HG03378 (cell line): ENCODE results near the gene SAPCD2.
A peak's percentile ranks its signal among the peaks of the same experiment; 100 is the strongest.

Source experiments
- ATAC-seq: cut with Tn5 transposase; IDR thresholded peaks from one replicate; pipeline ENCODE4 v1.9.1; 2021; ENCODE audit warnings: mild to moderate bottlenecking, moderate library complexity; ENCODE audit not compliant: unreplicated experiment

The SAPCD2 gene

DNA sequence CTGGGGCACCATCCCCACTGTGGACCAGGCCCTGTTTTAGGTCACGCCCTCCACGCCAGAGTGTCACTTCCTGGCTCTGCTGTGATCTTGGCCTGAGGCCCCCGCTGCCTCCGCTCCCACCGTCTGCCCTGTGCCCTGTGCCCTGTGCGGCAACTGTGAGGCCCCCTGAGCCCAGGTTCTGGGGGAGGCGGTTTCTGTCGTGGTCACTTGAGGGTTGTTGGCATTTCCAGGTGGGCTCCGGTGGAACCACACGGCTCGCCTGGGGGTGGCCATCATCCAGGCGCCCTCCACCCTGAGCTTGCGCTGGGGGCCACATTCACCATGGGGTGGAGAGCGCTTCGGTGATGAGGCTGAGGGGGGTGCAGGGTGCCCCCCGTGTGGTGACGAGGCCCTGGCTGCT lies 37.6 kb upstream of the SAPCD2 start:
- no peak for ATAC-seq

GRCh38 chr9:137107312-137107921 lies 37.1 kb upstream of the SAPCD2 start:
- no peak for ATAC-seq

DNA sequence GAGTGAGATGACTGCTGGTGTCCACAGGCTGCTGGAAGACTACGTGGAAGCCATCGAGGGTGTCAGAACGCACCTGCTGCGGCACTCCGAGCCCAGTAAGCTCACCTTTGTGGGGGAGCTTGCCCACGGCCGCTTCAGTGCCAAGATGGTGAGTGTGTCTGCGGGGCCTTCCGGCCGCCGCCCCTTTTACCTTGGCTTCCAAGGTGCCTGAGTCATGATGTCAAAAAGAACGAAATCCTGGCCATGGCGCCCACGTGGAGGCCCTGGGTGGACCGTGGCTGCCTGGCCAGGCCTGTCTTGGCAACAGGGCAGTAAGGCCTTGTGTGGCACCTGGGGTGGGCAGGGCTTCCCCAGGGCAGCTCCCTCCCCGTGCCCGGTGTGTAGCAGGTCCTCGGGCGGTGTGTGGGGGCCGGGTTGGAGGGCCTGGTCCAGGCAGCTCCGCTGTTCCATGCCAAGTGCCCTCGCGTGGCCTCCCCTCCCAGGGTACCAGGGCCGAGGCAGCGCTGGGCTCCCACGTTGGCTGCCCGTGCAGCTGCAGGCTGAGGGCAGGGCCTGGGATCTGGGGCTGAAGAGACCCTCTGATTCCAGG lies 36.4 kb upstream of the SAPCD2 start:
- ATAC-seq = no peak

DNA sequence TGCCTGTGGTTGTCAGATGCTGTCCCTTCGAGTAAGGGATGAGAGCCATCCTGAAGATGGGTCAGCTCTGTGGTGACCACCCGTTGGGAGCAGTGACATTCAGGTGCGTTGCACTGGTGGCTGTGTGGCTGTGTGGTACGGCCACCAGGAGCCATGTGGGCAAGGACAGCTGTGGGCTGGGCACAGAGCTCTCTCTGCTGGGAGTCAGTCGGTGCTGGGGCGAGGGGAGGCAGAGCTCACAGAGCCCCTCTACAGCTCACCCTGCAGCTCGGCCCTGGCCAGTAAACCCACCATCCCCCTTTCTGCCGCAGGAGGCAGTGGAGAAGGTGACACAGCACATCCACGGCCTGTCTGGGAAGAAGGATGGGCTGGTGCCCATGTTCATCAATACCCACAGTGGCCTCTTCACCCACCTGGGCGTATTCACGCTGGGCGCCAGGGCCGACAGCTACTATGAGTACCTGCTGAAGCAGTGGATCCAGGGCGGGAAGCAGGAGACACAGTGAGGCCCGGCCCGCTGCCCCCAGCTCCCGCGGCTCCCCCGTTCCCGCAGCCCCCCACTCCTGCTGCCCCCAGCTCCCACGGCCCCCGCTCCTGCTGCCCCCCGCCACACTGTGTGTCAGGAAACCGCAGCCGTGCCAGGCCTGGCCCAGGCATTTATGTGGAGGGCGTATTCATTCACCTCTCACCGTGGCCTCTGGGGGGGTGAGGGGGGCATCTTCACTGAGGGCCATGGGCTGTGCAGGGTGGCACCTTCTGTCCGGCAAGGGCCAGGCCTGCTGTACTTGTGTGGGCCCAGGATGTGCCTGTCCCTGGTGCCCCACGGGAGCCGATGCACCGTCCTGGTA lies 35.7 kb upstream of the SAPCD2 start:
- no peak for ATAC-seq

GRCh38 chr9:137103206-137103999 lies 33.0 kb upstream of the SAPCD2 start:
- ATAC-seq = no peak

DNA sequence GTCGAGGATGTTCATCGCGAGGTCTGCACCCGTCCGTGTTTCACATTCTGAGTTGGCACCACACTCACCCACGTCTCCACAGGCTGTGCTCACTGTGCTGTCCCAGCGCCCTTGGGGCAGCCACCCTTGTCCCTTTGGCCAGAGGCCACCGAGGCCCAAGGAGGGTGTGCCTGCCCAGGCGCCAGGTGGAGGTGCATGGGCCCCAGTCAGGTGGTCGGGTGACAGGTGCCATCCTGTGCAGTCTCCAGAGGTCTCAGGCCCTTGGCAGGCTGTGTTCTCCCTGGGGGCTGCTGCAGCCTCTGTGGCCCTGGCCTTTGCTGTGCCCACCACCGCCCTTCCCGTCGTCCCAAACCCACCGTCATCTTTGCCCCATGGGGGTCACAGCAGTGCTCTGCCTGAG lies 28.9 kb upstream of the SAPCD2 start:
- no peak for ATAC-seq

- ATAC-seq = no peak
These were observed 27.6 kb upstream of the SAPCD2 start for GRCh38 chr9:137097761-137098462.

- no peak for ATAC-seq
These were observed 26.6 kb upstream of the SAPCD2 start for GRCh38 chr9:137096785-137097546.

DNA sequence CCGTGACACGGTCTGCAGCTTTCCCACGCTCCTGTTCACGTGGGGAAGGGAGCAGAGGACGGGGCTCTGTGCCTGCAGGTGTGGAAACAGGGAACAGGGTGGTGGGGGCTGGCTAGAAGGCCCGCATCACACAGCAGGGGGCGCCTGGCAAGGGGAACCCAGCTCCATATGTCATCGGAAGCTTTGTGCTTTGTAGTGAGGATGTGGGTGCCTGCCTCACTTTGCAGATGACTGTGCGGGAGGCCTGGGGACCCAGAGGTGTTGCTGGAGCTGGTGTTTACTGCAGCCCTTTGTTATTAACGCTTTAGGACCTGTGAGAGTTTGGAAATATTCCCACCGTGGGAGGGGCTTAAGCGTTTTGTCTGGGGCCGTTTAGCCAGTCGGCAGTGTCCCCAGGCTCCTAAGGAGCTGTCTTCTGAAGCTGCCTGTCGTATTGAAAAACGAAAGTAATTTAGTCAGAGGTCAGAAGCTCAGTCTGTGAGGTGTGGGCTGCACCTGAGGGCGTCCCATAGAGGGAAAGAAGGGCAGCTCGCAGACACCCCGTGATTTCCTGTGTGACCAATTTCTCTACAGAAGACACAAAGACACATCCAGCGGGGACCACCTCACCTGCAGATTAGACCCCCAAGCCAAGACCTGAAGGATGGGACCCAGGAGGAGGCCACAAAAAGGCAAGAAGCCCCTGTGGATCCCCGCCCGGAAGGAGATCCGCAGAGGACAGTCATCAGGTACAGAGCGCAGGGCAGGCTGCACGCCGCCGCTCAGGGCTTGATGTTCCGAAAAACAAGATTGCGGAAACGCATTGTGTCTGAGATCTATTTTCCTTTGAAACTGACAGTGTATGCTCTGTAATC lies 25.5 kb upstream of the SAPCD2 start:
- ATAC-seq = no peak

GRCh38 chr9:137089232-137089947 lies 19.0 kb upstream of the SAPCD2 start:
- no peak for ATAC-seq

DNA sequence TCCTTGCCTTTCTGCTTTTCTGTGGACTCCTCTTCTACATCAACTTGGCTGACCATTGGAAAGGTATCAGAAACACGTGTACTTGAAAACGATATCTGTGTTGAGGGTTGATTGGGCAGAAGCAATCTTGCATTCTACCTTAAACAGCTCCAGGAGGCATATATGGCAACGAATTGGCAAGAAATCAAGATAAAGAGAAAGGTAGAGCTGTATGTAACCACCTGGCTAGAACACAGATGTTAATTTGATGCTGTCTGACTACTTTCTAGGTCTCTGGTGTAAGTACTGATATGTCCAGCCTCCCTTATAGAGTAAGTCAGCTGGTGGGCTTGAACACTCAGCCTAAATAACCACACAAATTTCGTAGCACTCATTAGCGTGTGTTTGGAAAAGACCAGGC lies 17.8 kb upstream of the SAPCD2 start:
- no peak for ATAC-seq

DNA sequence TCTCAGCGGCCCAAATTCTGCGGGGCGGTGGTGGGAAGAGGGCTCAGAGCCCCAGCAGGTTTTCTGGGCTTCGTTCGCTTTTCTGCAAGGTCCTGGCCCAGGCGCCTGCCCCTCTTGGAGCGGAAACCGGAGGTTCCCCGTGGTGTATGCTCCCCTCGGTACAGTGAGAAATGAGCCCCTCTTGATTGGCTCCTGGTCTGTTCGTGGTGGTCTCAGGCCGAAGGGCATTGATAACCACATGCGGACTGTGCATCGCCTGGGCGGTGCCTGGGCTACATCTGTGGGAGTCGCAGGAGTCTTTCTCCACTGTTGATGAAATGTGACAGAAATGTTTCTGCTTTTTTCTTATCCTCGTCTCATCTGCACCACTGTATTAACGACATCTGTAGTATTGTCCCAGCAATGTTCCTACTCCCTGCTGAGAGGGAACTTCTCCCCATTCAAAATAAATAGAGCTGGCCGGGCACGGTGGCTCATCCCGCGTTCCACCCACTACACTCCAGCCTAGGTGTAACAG lies 17.1 kb upstream of the SAPCD2 start:
- ATAC-seq = no peak

DNA sequence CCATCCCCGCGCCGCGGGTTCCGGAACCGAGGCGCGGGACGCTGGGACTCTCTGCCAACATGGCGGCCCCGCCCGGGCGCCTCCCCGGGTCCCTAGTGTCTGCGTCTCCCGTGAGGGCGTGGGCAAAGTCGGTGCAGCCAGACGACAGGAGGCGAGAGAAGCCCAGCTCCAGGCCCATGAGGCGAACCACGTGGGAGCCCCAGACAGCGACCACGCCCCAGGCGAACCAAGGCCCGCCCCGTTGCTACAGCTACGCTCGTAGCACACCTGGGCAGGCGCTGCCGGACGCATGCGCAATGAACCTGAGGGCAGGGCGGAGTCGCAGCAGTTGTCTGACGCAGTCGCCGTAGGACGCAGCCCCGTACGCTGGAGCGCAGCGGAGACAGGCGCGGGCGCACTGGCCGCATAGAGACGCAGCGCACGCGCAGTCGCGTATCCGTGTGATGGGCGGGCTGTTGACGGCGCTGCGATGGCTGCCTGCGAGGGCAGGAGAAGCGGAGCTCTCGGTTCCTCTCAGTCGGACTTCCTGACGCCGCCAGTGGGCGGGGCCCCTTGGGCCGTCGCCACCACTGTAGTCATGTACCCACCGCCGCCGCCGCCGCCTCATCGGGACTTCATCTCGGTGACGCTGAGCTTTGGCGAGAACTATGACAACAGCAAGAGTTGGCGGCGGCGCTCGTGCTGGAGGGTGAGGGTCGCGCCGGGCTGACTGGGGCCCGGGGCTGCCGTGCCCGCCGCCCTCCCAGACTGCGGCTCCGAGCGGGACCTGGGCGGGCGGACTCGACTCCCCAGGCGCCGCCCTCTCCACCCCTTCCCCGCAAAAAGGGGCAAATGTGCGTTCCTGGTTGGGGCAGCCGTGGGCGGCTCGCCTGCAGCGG lies 16.4 kb upstream of the SAPCD2 start, which contains the start of gene MAN1B1:
TSS of gene MAN1B1 (plus strand) at position 455 of the 878 bp plus-strand sequence. CDS start at position 470, 15 bp downstream.
- ATAC-seq = peak; percentile 85

GRCh38 chr9:137085920-137086530 lies 15.7 kb upstream of the SAPCD2 start:
- ATAC-seq = no peak

DNA sequence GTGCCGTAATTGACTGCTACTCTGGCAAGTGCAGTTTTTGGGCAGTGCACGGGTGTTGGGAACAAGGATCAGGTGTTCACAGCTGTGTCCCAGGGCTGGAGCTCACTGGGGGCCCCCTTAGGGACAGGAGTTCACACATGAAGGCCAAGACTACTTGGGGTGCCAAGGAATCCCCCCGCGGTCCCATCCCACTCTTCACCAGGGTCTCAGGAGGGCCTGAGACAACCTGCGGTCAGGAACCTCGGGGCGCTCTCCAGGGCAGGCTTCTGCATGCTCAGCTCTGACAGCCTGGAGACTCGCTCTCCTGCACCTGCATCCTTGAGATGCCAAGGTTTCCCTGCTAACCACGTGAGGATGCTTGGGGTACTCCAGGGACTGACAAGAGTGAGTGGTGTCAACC lies 14.2 kb upstream of the SAPCD2 start:
- ATAC-seq = no peak

- no peak for ATAC-seq
These were observed 13.1 kb upstream of the SAPCD2 start for GRCh38 chr9:137083394-137084004.
